ENCODE results near the gene HOOK1. TPM values are rescaled to one million over a fixed set of nuclear protein-coding genes. Genes with fewer than 3 reads are reported as not detected.
A peak's percentile ranks its signal among the peaks of the same experiment; 100 is the strongest.

The HOOK1 gene
- total RNA-seq, 4 donors from 2014 or later: 20.6 to 72.3 (median 36.4) TPM

DNA sequence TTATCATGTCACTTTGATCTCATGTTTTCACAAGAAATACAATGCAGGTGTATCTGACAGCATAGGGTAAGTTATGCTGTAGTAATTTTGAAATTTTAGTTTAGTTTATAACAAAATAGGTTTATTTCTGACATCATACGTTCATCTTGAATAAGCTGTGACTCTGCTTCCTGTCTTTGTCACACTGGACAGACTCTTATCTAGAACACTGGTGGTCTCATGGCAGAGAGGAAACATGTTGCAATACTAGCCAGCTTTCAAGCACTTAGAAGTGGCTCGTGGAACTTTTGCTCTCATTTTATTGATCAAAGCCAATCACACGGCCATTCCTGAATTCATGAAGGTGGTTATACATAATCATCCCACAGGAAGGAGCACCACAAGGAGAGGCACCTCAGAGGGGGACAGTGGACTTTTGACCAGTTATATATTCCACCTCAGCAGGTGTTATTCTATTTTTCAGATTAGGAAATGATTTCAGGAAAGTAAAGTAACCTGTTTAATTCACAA, 65.3 kb downstream of the HOOK1 start:
- no peak overlapping the region for H3K4me3 ChIP-seq
- TF ChIP-seq POLR2A (IDR thresholded peaks at IDR 0.05): no peak
- TF ChIP-seq, protein P1, sequence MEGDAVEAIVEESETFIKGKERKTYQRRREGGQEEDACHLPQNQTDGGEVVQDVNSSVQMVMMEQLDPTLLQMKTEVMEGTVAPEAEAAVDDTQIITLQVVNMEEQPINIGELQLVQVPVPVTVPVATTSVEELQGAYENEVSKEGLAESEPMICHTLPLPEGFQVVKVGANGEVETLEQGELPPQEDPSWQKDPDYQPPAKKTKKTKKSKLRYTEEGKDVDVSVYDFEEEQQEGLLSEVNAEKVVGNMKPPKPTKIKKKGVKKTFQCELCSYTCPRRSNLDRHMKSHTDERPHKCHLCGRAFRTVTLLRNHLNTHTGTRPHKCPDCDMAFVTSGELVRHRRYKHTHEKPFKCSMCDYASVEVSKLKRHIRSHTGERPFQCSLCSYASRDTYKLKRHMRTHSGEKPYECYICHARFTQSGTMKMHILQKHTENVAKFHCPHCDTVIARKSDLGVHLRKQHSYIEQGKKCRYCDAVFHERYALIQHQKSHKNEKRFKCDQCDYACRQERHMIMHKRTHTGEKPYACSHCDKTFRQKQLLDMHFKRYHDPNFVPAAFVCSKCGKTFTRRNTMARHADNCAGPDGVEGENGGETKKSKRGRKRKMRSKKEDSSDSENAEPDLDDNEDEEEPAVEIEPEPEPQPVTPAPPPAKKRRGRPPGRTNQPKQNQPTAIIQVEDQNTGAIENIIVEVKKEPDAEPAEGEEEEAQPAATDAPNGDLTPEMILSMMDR (IDR thresholded peaks at IDR 0.05): no peak
- peaks cover 0 to 4% (median 0%) of the 10 kb centered on the region in 3 donors for H3K36me3 ChIP-seq
- H3K27me3 ChIP-seq: no peaks in the 10 kb centered on the region
- H3K27ac ChIP-seq: peak overlapping the region in 1 of 4 donors; percentile 44
- no peak for DNase-seq
- H3K9me3 ChIP-seq: no peaks in the 10 kb centered on the region
- H3K4me1 ChIP-seq: peaks cover 0 to 8% (median 0%) of the 10 kb centered on the region in 4 donors

DNA sequence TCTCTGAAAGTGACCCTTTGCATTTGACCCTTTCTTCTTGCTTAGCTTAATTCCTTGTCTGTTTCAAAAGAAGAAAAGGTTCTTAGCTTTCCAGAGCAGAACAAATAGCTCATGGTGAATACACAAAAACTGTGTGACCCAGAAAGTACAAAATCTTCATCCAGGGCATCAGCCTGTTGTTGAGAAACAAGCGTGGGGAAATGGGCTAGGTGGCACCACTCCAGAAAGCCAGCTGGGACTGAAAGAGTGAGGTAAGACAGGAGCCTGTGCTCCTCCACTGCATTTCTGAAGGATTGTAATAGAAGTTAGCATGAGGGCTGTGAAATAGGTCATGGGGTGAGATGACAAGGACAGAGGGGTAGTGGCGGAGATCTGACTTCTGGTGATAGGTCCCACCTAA, 66.0 kb downstream of the HOOK1 start:
- H3K27me3 ChIP-seq: no peaks in the 10 kb centered on the region
- H3K9me3 ChIP-seq: no peaks in the 10 kb centered on the region
- H3K4me3 ChIP-seq: no peak overlapping the region
- TF ChIP-seq, protein P1 (IDR thresholded peaks at IDR 0.05): no peak
- TF ChIP-seq POLR2A (IDR thresholded peaks at IDR 0.05): no peak
- peaks cover 0 to 4% (median 0%) of the 10 kb centered on the region in 3 donors for H3K36me3 ChIP-seq
- no peak for DNase-seq
- no peak overlapping the region for H3K27ac ChIP-seq
- peaks cover 0 to 8% (median 0%) of the 10 kb centered on the region in 4 donors for H3K4me1 ChIP-seq

DNA sequence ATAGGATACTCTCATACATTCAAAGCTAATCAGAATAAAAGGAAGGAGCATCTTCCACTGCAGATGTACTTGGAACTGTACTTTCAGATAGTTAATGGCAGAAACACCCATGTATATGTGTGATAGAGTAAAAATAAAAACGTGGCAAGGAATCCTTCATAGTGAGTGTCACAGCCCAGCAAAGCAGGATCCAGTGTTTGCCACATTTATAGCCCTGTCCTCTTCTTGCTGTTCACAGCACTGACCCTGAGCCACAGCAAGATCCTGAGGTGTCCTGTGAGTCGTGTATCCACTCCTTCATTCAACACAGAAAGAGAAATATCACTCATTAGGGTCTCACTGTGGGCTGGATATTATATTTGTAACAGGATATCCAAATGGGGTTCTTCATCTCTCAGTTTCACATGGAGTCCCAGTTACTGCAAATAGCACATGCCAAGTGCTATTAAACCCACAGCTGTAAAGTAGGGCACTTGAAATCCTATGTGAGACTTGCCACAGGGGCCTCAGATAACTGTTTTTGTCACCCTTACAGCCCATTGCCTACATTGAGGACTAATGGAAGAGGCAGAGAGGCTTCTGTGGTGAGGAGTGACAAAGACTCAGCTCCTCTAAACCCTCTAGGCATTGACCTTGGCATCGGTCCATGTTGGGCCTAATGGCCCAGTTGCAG, 70.5 kb downstream of the HOOK1 start:
- Histone ChIP-seq H3K4me1 (peaks cover 0 to 1% (median 0%) of the 10 kb centered on the region in 4 donors), H3K4me3 (no peak overlapping the region), H3K9me3 (peaks cover 0 to under 1% (median 0%) of the 10 kb centered on the region in 4 donors), H3K36me3 (no peaks in the 10 kb centered on the region), H3K27me3 (no peaks in the 10 kb centered on the region), H3K27ac (no peak overlapping the region)
- no peak for TF ChIP-seq POLR2A (IDR thresholded peaks at IDR 0.05)
- TF ChIP-seq, protein P1 (IDR thresholded peaks at IDR 0.05): no peak
- no peak for DNase-seq

DNA sequence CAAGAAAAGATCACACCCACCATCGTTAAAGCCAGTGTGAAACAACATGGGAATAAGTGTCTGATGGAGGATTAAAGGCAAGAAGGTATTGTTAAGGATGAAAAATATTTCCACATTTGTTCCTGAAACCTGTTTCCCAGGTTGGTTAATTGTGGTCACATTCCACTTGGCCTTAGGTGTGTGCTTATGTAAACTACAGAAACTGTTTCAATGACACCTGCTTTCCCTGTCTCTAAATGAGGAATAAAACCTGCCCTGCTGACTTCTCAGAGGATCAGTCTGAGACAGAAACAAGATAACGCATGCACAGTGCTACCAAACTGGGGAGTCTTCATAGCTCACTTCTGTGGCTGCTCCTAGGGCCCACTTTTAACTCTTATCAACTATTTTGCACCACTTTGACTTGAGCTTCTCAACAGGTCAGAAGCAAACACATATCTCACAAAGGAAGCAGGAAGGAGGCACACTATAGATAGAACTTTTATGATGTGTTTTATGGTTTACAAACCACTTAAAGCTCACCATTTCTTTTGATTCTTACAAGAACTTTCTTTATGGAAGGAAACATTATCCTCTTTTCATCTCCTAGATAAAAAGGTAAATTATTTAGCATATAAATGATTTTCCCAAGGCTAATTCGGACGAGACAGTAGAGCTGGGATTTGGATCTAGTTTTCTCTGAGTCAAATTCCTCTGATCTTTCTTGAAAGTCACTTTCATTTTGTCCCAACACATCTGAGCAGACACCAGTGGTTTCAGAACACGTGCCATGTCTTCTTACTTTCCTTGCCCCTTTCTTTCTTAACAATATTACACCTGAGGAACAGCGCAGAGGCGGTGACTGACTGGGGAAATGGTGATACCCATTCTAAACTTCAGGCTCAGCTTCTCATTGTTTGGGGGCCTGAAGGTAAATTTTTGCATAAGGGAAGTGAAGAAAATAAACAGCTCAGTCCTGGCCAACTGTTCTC, 78.4 kb downstream of the HOOK1 start:
- Histone ChIP-seq H3K27me3 (no peaks in the 10 kb centered on the region), H3K4me3 (no peak overlapping the region), H3K36me3 (peaks cover 0 to 8% (median 0%) of the 10 kb centered on the region in 3 donors), H3K4me1 (peaks cover 0 to 25% (median 1%) of the 10 kb centered on the region in 4 donors), H3K27ac (peak overlapping the region in 3 of 4 donors; percentile 47 to 86 (median 74)), H3K9me3 (peaks cover 0 to 3% (median 0%) of the 10 kb centered on the region in 4 donors)
- no peak for TF ChIP-seq POLR2A (IDR thresholded peaks at IDR 0.05)
- TF ChIP-seq, protein P1 (IDR thresholded peaks at IDR 0.05): peak in 1 of 6 experiments; percentile 2
- no peak for DNase-seq

DNA sequence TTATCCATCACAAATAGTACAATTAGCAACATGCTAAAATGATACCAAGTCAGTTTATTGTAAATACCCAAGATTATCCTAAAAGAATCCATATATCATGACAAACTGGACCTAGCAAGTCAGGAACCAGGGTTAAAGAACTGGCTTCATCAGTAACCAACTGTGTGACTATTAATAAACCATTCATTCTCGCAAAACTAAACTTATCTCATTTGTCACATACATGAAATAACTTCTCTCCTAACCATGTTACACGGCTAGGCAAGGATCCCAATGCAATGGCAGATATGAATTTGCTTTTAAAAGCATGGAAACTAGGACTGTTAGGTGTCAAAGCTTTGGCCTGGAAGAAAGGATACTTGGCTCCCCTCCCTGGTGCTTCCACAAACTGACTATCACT, 82.4 kb downstream of the HOOK1 start:
- Histone ChIP-seq H3K27ac (no peak overlapping the region), H3K4me1 (peaks cover 0 to 21% (median 1%) of the 10 kb centered on the region in 4 donors), H3K27me3 (no peaks in the 10 kb centered on the region), H3K9me3 (no peaks in the 10 kb centered on the region), H3K36me3 (peaks cover 0 to 34% (median 0%) of the 10 kb centered on the region in 3 donors), H3K4me3 (no peak overlapping the region)
- no peak for DNase-seq
- no peak for TF ChIP-seq POLR2A (IDR thresholded peaks at IDR 0.05)
- TF ChIP-seq, protein P1 (IDR thresholded peaks at IDR 0.05): no peak
